PC-3 (cell line): Measurements from ENCODE around the gene CYP19A1.

Experiments used
- CTCF ChIP-seq: fragments of 300-600 bp; sonication (generic); conservative IDR thresholded peaks from 2 replicates; pipeline ENCODE4 v1.5.1; 2017; ENCODE audit warnings: antibody characterized with exemption, low read depth, mild to moderate bottlenecking, low read length
- EZH2 ChIP-seq: fragments of 300-600 bp; sonication (generic); IDR thresholded peaks from one replicate; pipeline ENCODE4 v1.6.1; 2017; ENCODE audit warnings: antibody characterized with exemption, mild to moderate bottlenecking, low read length; ENCODE audit not compliant: unreplicated experiment
- EZH2phosphoT487 ChIP-seq: fragments of 300-600 bp; sonication (generic); IDR thresholded peaks from 2 replicates; pipeline ENCODE4 v1.6.1; 2018; ENCODE audit warnings: mild to moderate bottlenecking, antibody characterized with exemption, low read length, borderline replicate concordance

GRCh38 chr15:51356983-51357382 is 18.6 kb upstream of the CYP19A1 start:
- TF ChIP-seq CTCF = no peak
- TF ChIP-seq EZH2phosphoT487 = no peak
- TF ChIP-seq EZH2 = no peak
